Activated naive CD4-positive, alpha-beta T cell treated with anti-CD3 and anti-CD28 coated beads, Interleukin-2, amount 50 U/mL, for 72 hours (primary cell): ENCODE measurements around the gene COL25A1. TPM values are rescaled to one million over a fixed set of nuclear protein-coding genes. Genes with fewer than 3 reads are reported as not detected.
A peak's percentile ranks its signal among the peaks of the same experiment; 100 is the strongest.
"Not testable (repeated sequence)": the region's sequence is repeated elsewhere in the genome, so short reads cannot be mapped to it uniquely, and the experiment has no call there.

Source experiments
- ATAC-seq, 2 donors: fragments of 150-1000 bp; cut with Tn5 transposase; 2 replicates each; pipeline ENCODE4 v1.10.0; 2021; ENCODE audit warnings: mild to moderate bottlenecking in 2 of 2, moderate library complexity in 2 of 2
- DNase-seq, 2 donors: peaks; one replicate each; pipeline ENCODE4 v3.0.0; 2021 to 2022; ENCODE audit warnings: low spot score in 2 of 2
- H3K27ac Mint-ChIP-seq, 2 donors: one replicate each; pipeline ENCODE4 v1.8.0; 2022; ENCODE audit warnings: mild to moderate bottlenecking in 2 of 2, mixed read lengths in 2 of 2
- H3K36me3 Mint-ChIP-seq, 2 donors: one replicate each; pipeline ENCODE4 v1.8.0; 2022; ENCODE audit warnings: mixed read lengths in 2 of 2
- H3K9me3 Mint-ChIP-seq, 2 donors: one replicate each; pipeline ENCODE4 v1.8.0; 2022; ENCODE audit warnings: mixed read lengths in 2 of 2
- total RNA-seq, 2 donors: library from RNA; stranded (reverse); gene quantifications; one replicate each; pipeline ENCODE4 v1.2.3, GENCODE V29; 2022

The COL25A1 gene
- total RNA-seq, 2 donors from 2014 or later: not detected

GRCh38 chr4:109131559-109131958, 170.9 kb downstream of the COL25A1 start:
- no peak for DNase-seq
- Mint-ChIP-seq H3K9me3 (no peaks in the 10 kb centered on the region), H3K36me3 (no peaks in the 10 kb centered on the region), H3K27ac (no peak overlapping the region)
- ATAC-seq: no peak

- no peak overlapping the region for H3K27ac Mint-ChIP-seq
- H3K9me3 Mint-ChIP-seq: no peaks in the 10 kb centered on the region
Observed at GRCh38 chr4:109128589-109128988, 173.9 kb downstream of the COL25A1 start.

GRCh38 chr4:109127866-109128265, 174.6 kb downstream of the COL25A1 start:
- Mint-ChIP-seq H3K9me3 (no peaks in the 10 kb centered on the region), H3K27ac (no peak overlapping the region), H3K36me3 (no peaks in the 10 kb centered on the region)
- DNase-seq (no peak), ATAC-seq (no peak)

More at GRCh38 chr4:109128589-109128988, 173.9 kb downstream of the COL25A1 start:
- DNase-seq: no peak
- ATAC-seq: no peak
- no peaks in the 10 kb centered on the region for H3K36me3 Mint-ChIP-seq

- Mint-ChIP-seq H3K36me3 (no peaks in the 10 kb centered on the region), H3K27ac (no peak overlapping the region), H3K9me3 (no peaks in the 10 kb centered on the region)
- ATAC-seq: no peak
- DNase-seq: no peak
Observed at GRCh38 chr4:109126856-109127255, 175.6 kb downstream of the COL25A1 start.

- Mint-ChIP-seq H3K36me3 (no peaks in the 10 kb centered on the region), H3K9me3 (no peaks in the 10 kb centered on the region), H3K27ac (no peak overlapping the region)
- no peak for DNase-seq
- ATAC-seq: no peak
Observed at GRCh38 chr4:109125084-109125483, 177.4 kb downstream of the COL25A1 start.

- DNase-seq (no peak), ATAC-seq (no peak)
- Mint-ChIP-seq H3K9me3 (no peaks in the 10 kb centered on the region), H3K36me3 (no peaks in the 10 kb centered on the region), H3K27ac (no peak overlapping the region)
Observed at GRCh38 chr4:109123951-109124350, 178.5 kb downstream of the COL25A1 start.

- DNase-seq: no peak
- H3K36me3 Mint-ChIP-seq: no peaks in the 10 kb centered on the region
- no peaks in the 10 kb centered on the region for H3K9me3 Mint-ChIP-seq
- no peak overlapping the region for H3K27ac Mint-ChIP-seq
- ATAC-seq: no peak
Observed at GRCh38 chr4:109121561-109121960, 180.9 kb downstream of the COL25A1 start.

- no peak for ATAC-seq
- no peak for DNase-seq
- H3K36me3 Mint-ChIP-seq: no peaks in the 10 kb centered on the region
- no peaks in the 10 kb centered on the region for H3K9me3 Mint-ChIP-seq
- H3K27ac Mint-ChIP-seq: no peak overlapping the region
Observed at GRCh38 chr4:109119852-109120251, 182.6 kb downstream of the COL25A1 start.

- Mint-ChIP-seq H3K36me3 (no peaks in the 10 kb centered on the region), H3K9me3 (no peaks in the 10 kb centered on the region), H3K27ac (no peak overlapping the region)
- no peak for ATAC-seq
- DNase-seq: no peak
Observed at GRCh38 chr4:109118635-109119034, 183.8 kb downstream of the COL25A1 start.

- no peaks in the 10 kb centered on the region for H3K9me3 Mint-ChIP-seq
- ATAC-seq: no peak
- no peaks in the 10 kb centered on the region for H3K36me3 Mint-ChIP-seq
- no peak for DNase-seq
- no peak overlapping the region for H3K27ac Mint-ChIP-seq
Observed at GRCh38 chr4:109114501-109114900, 188.0 kb downstream of the COL25A1 start.

GRCh38 chr4:109113521-109113920, 188.9 kb downstream of the COL25A1 start:
- DNase-seq: no peak
- no peak overlapping the region for H3K27ac Mint-ChIP-seq
- ATAC-seq: no peak
- no peaks in the 10 kb centered on the region for H3K9me3 Mint-ChIP-seq
- H3K36me3 Mint-ChIP-seq: no peaks in the 10 kb centered on the region

GRCh38 chr4:109111031-109111430, 191.4 kb downstream of the COL25A1 start:
- no peak overlapping the region for H3K27ac Mint-ChIP-seq
- H3K9me3 Mint-ChIP-seq: no peaks in the 10 kb centered on the region
- ATAC-seq (no peak), DNase-seq (no peak)
- H3K36me3 Mint-ChIP-seq: no peaks in the 10 kb centered on the region

GRCh38 chr4:109108215-109108614, 194.2 kb downstream of the COL25A1 start:
- not testable (repeated sequence) for H3K36me3 Mint-ChIP-seq, H3K9me3 Mint-ChIP-seq

GRCh38 chr4:109094056-109094455, 208.4 kb downstream of the COL25A1 start:
- Mint-ChIP-seq H3K9me3 (no peaks in the 10 kb centered on the region), H3K36me3 (no peaks in the 10 kb centered on the region)

More at GRCh38 chr4:109108215-109108614, 194.2 kb downstream of the COL25A1 start:
- DNase-seq, H3K27ac Mint-ChIP-seq, ATAC-seq: not testable (repeated sequence)

GRCh38 chr4:109091727-109092409, 210.6 kb downstream of the COL25A1 start:
- H3K36me3 Mint-ChIP-seq: no peaks in the 10 kb centered on the region
- no peak overlapping the region for H3K27ac Mint-ChIP-seq
- no peaks in the 10 kb centered on the region for H3K9me3 Mint-ChIP-seq
- ATAC-seq (no peak), DNase-seq (no peak)

More at GRCh38 chr4:109094056-109094455, 208.4 kb downstream of the COL25A1 start:
- ATAC-seq (no peak), DNase-seq (no peak)
- H3K27ac Mint-ChIP-seq: no peak overlapping the region

- Mint-ChIP-seq H3K9me3 (no peaks in the 10 kb centered on the region), H3K36me3 (no peaks in the 10 kb centered on the region), H3K27ac (no peak overlapping the region)
- ATAC-seq (no peak), DNase-seq (no peak)
Observed at GRCh38 chr4:109083911-109084310, 218.5 kb downstream of the COL25A1 start.

- no peaks in the 10 kb centered on the region for H3K36me3 Mint-ChIP-seq
- H3K27ac Mint-ChIP-seq: no peak overlapping the region
- no peaks in the 10 kb centered on the region for H3K9me3 Mint-ChIP-seq
- DNase-seq: no peak
- ATAC-seq: peak in 1 of 2 donors; percentile 41
Observed at GRCh38 chr4:109079731-109080130, 222.7 kb downstream of the COL25A1 start.

- Mint-ChIP-seq H3K36me3 (no peaks in the 10 kb centered on the region), H3K27ac (no peak overlapping the region), H3K9me3 (no peaks in the 10 kb centered on the region)
- DNase-seq (no peak), ATAC-seq (peak in 1 of 2 donors; percentile 28)
Observed at GRCh38 chr4:109079201-109079600, 223.3 kb downstream of the COL25A1 start.
